Measurements from ENCODE around the gene UTF1. TPM values are rescaled to one million over a fixed set of nuclear protein-coding genes. Genes with fewer than 3 reads are reported as not detected.
A peak's percentile ranks its signal among the peaks of the same experiment; 100 is the strongest.

UTF1 gene
- total and polyA plus RNA-seq, 2 donors from 2014 or later: not detected

DNA sequence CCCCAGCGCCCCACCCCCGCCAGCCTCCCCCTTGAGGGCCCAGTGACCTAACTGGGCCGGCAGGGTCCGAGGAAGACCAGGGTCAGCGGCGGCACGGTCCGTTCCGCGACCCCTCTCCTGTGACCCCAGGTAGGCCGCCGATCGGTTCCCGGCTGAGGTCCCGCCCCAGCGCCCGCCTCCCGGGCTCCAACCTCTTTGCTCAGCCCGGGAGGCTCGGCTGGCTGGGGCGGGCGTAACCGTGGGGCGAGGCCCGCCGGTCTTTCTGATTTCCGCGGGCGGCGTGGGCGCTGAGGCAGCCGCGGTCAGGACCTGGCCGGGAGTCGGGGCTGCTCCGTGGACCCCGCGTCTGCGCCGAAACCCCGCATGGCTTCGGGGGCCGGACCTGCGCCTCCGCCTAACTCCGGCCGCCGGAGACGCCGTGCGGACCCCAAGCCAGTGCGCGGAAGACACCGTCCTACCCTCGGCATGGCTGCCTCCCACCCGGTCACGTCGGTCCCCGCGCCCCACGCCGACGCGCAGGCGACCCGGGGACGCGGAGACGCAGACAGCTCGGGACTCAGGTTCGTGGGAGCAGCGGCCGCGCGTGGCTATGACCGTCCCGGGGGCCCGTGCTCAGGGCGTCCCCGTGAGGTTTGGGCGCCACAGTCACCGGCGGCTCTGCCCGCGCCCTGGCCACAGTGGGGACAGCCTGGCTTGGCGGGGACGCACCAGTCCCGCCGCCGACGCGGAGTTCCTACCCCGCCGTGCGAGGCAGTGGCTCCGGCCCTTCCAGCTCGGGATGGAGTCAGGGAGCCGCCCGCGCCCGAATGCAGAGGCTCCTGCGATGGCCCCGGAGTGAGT is 6.6 kb downstream of the UTF1 start:
- Histone ChIP-seq H3K9ac (ENCODE audit: low read length in 3 of 3) (no peak overlapping the region), H3K27me3 (ENCODE audit: control insufficient read depth, insufficient read depth, low read length) (peaks cover 17% of the 10 kb centered on the region), H3K36me3 (ENCODE audit: control insufficient read depth in 2 of 3, insufficient read depth in 3 of 3, low read length in 3 of 3) (no peaks in the 10 kb centered on the region), H3K4me1 (ENCODE audit: control insufficient read depth in 2 of 3, insufficient read depth in 2 of 3, low read depth in 1 of 3, low read length in 3 of 3) (peaks cover 0 to 4% (median 0%) of the 10 kb centered on the region in 3 donors), H3K9me3 (ENCODE audit: control insufficient read depth in 2 of 3, insufficient read depth in 1 of 3, low read length in 3 of 3) (no peaks in the 10 kb centered on the region), H3K4me3 (ENCODE audit: low read length in 3 of 3) (no peak overlapping the region), H3K27ac (ENCODE audit: low read depth in 2 of 2, low read length in 2 of 2) (no peak overlapping the region)
- DNase-seq: peak in 2 of 5 donors; percentile 48 to 78
- TF ChIP-seq, protein P1, sequence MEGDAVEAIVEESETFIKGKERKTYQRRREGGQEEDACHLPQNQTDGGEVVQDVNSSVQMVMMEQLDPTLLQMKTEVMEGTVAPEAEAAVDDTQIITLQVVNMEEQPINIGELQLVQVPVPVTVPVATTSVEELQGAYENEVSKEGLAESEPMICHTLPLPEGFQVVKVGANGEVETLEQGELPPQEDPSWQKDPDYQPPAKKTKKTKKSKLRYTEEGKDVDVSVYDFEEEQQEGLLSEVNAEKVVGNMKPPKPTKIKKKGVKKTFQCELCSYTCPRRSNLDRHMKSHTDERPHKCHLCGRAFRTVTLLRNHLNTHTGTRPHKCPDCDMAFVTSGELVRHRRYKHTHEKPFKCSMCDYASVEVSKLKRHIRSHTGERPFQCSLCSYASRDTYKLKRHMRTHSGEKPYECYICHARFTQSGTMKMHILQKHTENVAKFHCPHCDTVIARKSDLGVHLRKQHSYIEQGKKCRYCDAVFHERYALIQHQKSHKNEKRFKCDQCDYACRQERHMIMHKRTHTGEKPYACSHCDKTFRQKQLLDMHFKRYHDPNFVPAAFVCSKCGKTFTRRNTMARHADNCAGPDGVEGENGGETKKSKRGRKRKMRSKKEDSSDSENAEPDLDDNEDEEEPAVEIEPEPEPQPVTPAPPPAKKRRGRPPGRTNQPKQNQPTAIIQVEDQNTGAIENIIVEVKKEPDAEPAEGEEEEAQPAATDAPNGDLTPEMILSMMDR (IDR thresholded peaks at IDR 0.05; ENCODE audit: borderline replicate concordance, extremely low read depth, insufficient read depth): no peak
- no peak for FAIRE-seq
- intact Hi-C loops (cut with DNase I): no loop called here

DNA sequence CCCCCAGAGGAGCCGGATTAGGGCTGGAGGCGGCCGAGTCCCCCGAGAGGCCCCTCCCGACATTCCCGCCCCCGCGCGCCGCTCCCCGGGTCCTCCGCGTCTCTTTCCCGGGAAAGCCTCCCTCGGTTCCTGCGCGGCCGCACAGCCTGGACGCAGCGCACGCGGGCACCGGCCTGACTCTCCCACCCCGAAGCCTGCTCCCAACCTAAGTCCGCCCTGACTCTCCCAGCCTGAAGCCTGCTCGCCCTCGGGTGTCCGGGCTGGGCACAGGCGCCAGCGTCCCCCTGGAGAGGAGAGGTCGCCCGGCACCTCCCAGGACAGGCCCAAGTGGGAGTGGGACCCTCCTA is 7.2 kb downstream of the UTF1 start:
- H3K36me3 ChIP-seq (ENCODE audit: control insufficient read depth in 2 of 3, insufficient read depth in 3 of 3, low read length in 3 of 3): no peaks in the 10 kb centered on the region
- no peaks in the 10 kb centered on the region for H3K9me3 ChIP-seq (ENCODE audit: control insufficient read depth in 2 of 3, insufficient read depth in 1 of 3, low read length in 3 of 3)
- TF ChIP-seq, protein P1 (IDR thresholded peaks at IDR 0.05; ENCODE audit: borderline replicate concordance, extremely low read depth, insufficient read depth): no peak
- H3K27me3 ChIP-seq (ENCODE audit: control insufficient read depth, insufficient read depth, low read length): peaks cover 11% of the 10 kb centered on the region
- peaks cover 0 to 4% (median 0%) of the 10 kb centered on the region in 3 donors for H3K4me1 ChIP-seq (ENCODE audit: control insufficient read depth in 2 of 3, insufficient read depth in 2 of 3, low read depth in 1 of 3, low read length in 3 of 3)
- FAIRE-seq (no peak), DNase-seq (no peak)
- no peak overlapping the region for H3K9ac ChIP-seq (ENCODE audit: low read length in 3 of 3)
- H3K27ac ChIP-seq (ENCODE audit: low read depth in 2 of 2, low read length in 2 of 2): no peak overlapping the region
- intact Hi-C loops (cut with DNase I): no loop called here
- no peak overlapping the region for H3K4me3 ChIP-seq (ENCODE audit: low read length in 3 of 3)

DNA sequence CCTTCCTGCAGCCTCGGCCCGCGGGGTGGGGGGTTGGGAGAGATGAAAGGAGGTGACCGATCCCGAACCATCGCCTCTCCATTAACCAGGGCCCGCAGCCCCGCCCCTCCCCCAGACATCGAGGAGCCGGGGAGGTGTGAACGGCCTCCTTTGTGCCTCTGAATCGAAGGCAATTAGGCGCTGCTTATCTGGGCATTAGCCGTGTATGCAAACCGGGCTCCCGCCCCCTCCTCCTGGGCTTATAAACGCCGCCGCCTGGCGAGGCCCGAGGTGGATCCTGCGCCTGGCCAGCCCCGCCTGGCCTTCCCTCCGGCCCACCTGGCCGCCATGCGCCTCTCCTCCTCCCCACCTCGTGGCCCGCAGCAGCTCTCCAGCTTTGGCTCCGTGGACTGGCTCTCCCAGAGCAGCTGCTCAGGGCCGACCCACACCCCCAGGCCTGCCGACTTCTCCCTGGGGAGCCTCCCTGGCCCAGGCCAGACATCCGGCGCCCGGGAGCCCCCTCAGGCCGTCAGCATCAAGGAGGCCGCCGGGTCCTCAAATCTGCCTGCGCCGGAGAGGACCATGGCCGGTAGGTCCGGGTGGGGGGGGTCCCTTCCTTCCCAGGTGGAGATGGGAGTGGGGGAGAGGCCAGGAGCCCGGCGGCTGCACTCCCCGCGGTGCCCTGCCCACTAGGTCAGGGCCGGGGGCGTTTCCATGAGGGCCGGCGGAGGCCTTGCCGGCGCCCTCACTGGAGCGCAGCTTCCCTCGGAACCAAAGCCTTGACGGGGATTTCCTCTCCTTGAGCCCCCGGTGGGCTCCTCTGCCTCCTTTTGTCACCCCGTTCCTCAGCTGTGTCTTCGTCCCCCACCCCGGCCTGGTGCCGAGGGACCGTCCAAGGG is 7.8 kb downstream of the UTF1 start, which contains the start of gene VENTX:
Gene VENTX, plus strand, starts transcription at position 268 of the 878 bp plus-strand sequence. Its CDS starts 60 bp downstream, at position 328.
- no peak for FAIRE-seq
- H3K9me3 ChIP-seq (ENCODE audit: control insufficient read depth in 2 of 3, insufficient read depth in 1 of 3, low read length in 3 of 3): no peaks in the 10 kb centered on the region

More for the DNA sequence above, 7.8 kb downstream of the UTF1 start, which contains the start of gene VENTX:
- TF ChIP-seq, protein P1 (IDR thresholded peaks at IDR 0.05; ENCODE audit: borderline replicate concordance, extremely low read depth, insufficient read depth): no peak
- no peak within 1 kb of the TSS for H3K27ac ChIP-seq (ENCODE audit: low read depth in 2 of 2, low read length in 2 of 2)
- peaks cover 9% of the 10 kb centered on the region for H3K27me3 ChIP-seq (ENCODE audit: control insufficient read depth, insufficient read depth, low read length)
- H3K4me1 ChIP-seq (ENCODE audit: control insufficient read depth in 2 of 3, insufficient read depth in 2 of 3, low read depth in 1 of 3, low read length in 3 of 3): peaks cover 0 to 4% (median 0%) of the 10 kb centered on the region in 3 donors
- H3K9ac ChIP-seq (ENCODE audit: low read length in 3 of 3): no peak within 1 kb of the TSS
- intact Hi-C loops (cut with DNase I): no loop called here
- peak in 2 of 5 donors; percentile 35 to 66 for DNase-seq
- H3K4me3 ChIP-seq (ENCODE audit: low read length in 3 of 3): no peak within 1 kb of the TSS
- H3K36me3 ChIP-seq (ENCODE audit: control insufficient read depth in 2 of 3, insufficient read depth in 3 of 3, low read length in 3 of 3): no peaks in the 10 kb centered on the region

All from kidney (tissue), 14 donors.